ENCODE measurements around the gene APLNR.

- no peak for TF ChIP-seq CTCF (optimal IDR thresholded peaks at IDR 0.05 in 1 of 3, IDR thresholded peaks at IDR 0.05 in 1 of 3, conservative IDR thresholded peaks at IDR 0.05 in 1 of 3; ENCODE audit: extremely low read depth in 1 of 3, insufficient read depth in 2 of 3, low read length in 3 of 3)
- TF ChIP-seq EZH2 (IDR thresholded peaks at IDR 0.05; ENCODE audit: low read length): no peak
Observed at GRCh38 chr11:57239348-57239747, 2.3 kb upstream of the APLNR start.
